Body of pancreas (tissue), 4 donors: ENCODE results near the gene WIPI1.
A peak's percentile ranks its signal among the peaks of the same experiment; 100 is the strongest.

Experiments
- CTCF ChIP-seq, 7 experiments: fragments of 450-650 bp in 4 of 7; fragments of 200-600 bp in 3 of 7; sonication (generic) in 3 of 7; IDR thresholded peaks; one replicate each; pipeline ENCODE4 v1.5.1; 2016 to 2019; ENCODE audit warnings: antibody characterized with exemption in 7 of 7
- POLR2A ChIP-seq, 3 donors: fragments of 450-650 bp; IDR thresholded peaks; one replicate each; pipeline ENCODE4 v1.6.1; 2016; ENCODE audit warnings: antibody characterized with exemption in 3 of 3, mild to moderate bottlenecking in 2 of 3

DNA sequence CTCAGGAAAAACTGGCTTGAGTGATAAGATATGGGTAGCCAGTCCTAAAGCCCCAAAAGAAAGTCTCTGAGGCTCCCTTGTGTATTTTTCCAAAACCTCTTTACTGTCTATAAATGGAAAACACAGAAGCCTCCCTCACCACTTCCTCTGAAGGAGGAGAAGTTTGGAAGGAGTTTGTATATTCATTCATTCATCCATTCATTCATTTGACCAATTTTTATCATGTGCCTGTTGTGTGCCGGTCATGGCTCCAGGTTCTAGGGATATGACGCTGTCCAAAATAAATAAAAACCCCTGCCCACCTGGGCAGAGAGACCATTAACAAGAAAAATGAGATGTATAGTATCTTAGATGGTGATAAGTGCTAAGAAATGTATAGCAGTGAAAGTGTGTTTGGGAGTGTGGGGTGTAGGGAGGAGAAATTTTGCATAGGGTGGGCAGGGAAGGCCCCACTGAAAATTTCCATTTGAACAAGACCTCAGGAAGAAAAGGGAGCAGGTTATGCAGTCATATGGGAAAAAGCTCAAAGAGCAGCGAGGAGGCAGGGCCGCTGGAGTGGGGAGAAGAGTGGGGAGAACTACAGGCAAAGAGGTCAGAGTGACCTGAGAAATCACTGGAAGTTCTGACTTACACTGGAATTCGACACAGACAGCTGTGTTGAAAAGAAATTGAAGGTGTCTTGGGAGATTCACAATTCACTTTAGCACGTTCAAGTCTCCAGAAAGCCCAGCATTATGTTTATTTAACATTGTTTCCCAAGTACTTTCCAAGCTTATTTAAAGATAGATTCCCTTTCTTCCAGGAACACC is 6.1 kb upstream of the WIPI1 start:
- peak in 1 of 7 experiments; percentile 5 for TF ChIP-seq CTCF (IDR thresholded peaks at IDR 0.05)
- TF ChIP-seq POLR2A (IDR thresholded peaks at IDR 0.05) = no peak
